Astrocyte of the spinal cord (primary cell): Measurements from ENCODE around the gene NEMP2.

ENCODE experiments used
- DNase-seq: peaks from one replicate; pipeline ENCODE4 v3.0.0; 2011; ENCODE audit warnings: low read depth, low spot score
- H3K4me3 ChIP-seq: 2 replicates; pipeline ENCODE4 v1.5.1; 2011; ENCODE audit warnings: low read depth, mild to moderate bottlenecking, low read length, moderate library complexity
- in situ Hi-C: cut with HindIII; loops from 2 replicates; pipeline ENCODE4 v1.10.0; 2017; ENCODE audit warnings: low sequenced_read_pairs
- TF ChIP-seq, protein P1 (sequence below): IDR thresholded peaks from 2 replicates; pipeline ENCODE4 v1.5.1; 2012; ENCODE audit warnings: low read depth, mild to moderate bottlenecking, low read length, inconsistent platforms

NEMP2 gene

DNA sequence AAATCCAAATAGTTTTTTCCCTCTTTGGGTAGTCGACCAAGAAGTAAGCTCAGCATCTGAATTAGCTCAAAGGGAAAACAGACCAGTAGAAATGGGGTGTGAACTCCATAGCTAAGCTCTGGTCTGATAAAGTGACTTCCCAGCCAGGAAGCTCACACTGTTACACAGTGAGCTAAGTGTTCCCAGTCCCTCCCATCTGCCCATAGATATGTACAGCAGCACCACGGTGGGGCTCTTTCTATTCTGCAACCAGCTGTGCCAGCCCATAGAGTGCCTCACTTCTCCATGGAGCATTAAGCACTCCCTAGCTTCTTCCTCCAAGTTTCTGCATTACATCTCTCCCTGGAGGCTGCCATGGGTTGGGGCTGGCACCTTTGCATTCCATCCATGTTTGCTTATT is 27.6 kb upstream of the NEMP2 start:
- no peak overlapping the region for H3K4me3 ChIP-seq
- TF ChIP-seq, protein P1, sequence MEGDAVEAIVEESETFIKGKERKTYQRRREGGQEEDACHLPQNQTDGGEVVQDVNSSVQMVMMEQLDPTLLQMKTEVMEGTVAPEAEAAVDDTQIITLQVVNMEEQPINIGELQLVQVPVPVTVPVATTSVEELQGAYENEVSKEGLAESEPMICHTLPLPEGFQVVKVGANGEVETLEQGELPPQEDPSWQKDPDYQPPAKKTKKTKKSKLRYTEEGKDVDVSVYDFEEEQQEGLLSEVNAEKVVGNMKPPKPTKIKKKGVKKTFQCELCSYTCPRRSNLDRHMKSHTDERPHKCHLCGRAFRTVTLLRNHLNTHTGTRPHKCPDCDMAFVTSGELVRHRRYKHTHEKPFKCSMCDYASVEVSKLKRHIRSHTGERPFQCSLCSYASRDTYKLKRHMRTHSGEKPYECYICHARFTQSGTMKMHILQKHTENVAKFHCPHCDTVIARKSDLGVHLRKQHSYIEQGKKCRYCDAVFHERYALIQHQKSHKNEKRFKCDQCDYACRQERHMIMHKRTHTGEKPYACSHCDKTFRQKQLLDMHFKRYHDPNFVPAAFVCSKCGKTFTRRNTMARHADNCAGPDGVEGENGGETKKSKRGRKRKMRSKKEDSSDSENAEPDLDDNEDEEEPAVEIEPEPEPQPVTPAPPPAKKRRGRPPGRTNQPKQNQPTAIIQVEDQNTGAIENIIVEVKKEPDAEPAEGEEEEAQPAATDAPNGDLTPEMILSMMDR: no peak
- no peak for DNase-seq
- in situ Hi-C loops: no loop called here

GRCh38 chr2:190561094-190561493 is 26.6 kb upstream of the NEMP2 start:
- TF ChIP-seq, protein P1: no peak
- no peak overlapping the region for H3K4me3 ChIP-seq
- DNase-seq: no peak
- in situ Hi-C loops: no loop called here

DNA sequence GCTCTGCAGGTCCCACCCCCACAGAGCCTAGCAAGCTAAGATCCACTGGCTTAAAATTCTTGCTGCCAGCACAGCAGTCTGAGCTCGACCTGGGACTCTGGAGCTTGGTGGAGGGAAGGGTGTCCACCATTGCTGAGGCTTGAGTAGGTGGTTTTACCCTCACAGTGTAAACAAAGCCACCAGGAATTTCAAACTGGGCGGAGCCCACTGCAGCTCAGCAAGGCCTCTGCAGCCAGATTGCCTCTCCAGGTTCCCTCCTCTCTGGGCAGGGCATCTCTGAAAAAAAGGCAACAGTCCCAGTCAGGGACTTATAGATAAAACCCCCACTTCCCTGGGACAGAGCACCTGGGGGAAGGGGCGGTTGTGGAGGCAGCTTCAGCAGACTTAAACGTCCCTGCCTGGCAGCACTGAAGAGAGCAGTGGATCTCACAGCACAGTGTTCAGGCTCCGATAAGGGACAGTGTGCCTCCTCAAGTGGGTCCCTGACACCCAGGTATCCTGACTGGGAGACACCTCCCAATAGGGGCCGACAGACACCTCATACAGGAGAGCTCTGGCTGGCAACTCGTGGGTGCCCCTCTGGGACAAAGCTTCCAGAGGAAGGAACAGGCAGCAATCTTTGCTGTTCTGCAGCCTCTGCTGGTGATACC is 20.0 kb upstream of the NEMP2 start:
- no peak overlapping the region for H3K4me3 ChIP-seq
- TF ChIP-seq, protein P1: no peak
- no peak for DNase-seq
- in situ Hi-C loops: no loop called here

DNA sequence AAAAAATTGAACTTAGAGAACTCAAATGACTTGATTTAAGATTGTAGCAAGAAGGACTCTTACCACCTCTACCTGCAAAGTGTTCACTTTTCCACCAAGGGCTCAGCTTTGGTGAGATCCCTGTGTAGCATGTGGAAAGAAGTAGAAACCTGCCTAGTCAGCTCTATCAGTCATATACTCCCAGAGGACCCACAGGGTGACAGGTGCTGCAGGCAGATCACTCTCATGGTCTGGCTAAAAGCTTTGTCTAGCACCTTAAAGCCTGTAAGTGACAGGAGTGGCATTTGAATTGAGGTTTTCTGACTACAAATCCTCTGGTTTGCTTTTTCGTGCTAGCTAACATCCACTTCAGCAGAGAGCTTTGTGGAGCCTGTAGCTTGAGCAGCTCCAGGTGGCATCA is 18.7 kb upstream of the NEMP2 start:
- in situ Hi-C loops: no loop called here
- TF ChIP-seq, protein P1: no peak
- DNase-seq: no peak
- no peak overlapping the region for H3K4me3 ChIP-seq

GRCh38 chr2:190551928-190552327 is 17.4 kb upstream of the NEMP2 start:
- DNase-seq: no peak
- TF ChIP-seq, protein P1: no peak
- H3K4me3 ChIP-seq: no peak overlapping the region
- in situ Hi-C loops: no loop called here

DNA sequence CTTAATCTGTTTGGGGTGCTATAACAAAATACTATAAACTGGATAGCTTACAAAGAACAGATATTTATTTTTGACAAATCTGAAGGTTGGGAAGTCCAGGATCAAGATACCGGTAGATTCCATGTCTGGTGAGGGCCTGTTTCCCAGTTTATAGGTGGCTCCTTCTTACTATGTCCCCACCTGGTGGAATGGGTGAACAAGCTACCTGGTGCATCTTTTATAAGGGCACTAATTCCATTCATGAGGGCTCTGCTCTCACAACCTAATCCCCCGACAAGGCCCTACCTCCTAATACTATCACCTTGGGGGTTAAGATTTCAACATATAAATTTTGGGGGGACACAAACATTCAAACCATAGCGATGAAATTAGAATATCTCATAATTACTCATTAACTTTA is 15.6 kb upstream of the NEMP2 start:
- in situ Hi-C loops: no loop called here
- no peak for DNase-seq
- TF ChIP-seq, protein P1: no peak
- H3K4me3 ChIP-seq: no peak overlapping the region
